HG03280 (cell line): ENCODE measurements around the gene AXIN1.
A peak's percentile ranks its signal among the peaks of the same experiment; 100 is the strongest.
"Not testable (repeated sequence)": the region's sequence is repeated elsewhere in the genome, so short reads cannot be mapped to it uniquely, and the experiment has no call there.

ENCODE experiments used
- ATAC-seq: cut with Tn5 transposase; IDR thresholded peaks from one replicate; pipeline ENCODE4 v1.9.1; 2021; ENCODE audit warnings: mild to moderate bottlenecking, moderate library complexity; ENCODE audit not compliant: unreplicated experiment

Gene AXIN1

GRCh38 chr16:381789-382717 lies 29.5 kb upstream of the AXIN1 start, which contains the start of gene PGAP6:
TSS of gene PGAP6 (minus strand) at chr16:381978. CDS start at chr16:381821, 157 bp downstream.
- peak; percentile 61 for ATAC-seq

- ATAC-seq = peak; percentile 38
Measured at GRCh38 chr16:381012-381788, 28.7 kb upstream of the AXIN1 start.

GRCh38 chr16:380762-381011 lies 28.2 kb upstream of the AXIN1 start:
- ATAC-seq = no peak

GRCh38 chr16:379961-380761 lies 27.6 kb upstream of the AXIN1 start:
- ATAC-seq = no peak

- ATAC-seq = no peak
Measured at GRCh38 chr16:379183-379960, 26.8 kb upstream of the AXIN1 start.

- ATAC-seq = no peak
Measured at GRCh38 chr16:378821-379182, 26.3 kb upstream of the AXIN1 start.

GRCh38 chr16:378113-378820 lies 25.7 kb upstream of the AXIN1 start:
- ATAC-seq = not testable (repeated sequence)

- no peak for ATAC-seq
Measured at GRCh38 chr16:377419-377951, 25.0 kb upstream of the AXIN1 start.

- ATAC-seq = no peak
Measured at GRCh38 chr16:376817-377418, 24.4 kb upstream of the AXIN1 start.

- ATAC-seq = no peak
Measured at GRCh38 chr16:375927-376816, 23.6 kb upstream of the AXIN1 start.

GRCh38 chr16:375212-375611 lies 22.7 kb upstream of the AXIN1 start:
- ATAC-seq = no peak

GRCh38 chr16:374616-374926 lies 22.0 kb upstream of the AXIN1 start:
- no peak for ATAC-seq

GRCh38 chr16:373848-374615 lies 21.5 kb upstream of the AXIN1 start:
- no peak for ATAC-seq

GRCh38 chr16:373020-373598 lies 20.6 kb upstream of the AXIN1 start:
- no peak for ATAC-seq

- no peak for ATAC-seq
Measured at GRCh38 chr16:372302-372983, 19.9 kb upstream of the AXIN1 start.

GRCh38 chr16:371515-372301 lies 19.2 kb upstream of the AXIN1 start:
- no peak for ATAC-seq
